HepG2 (cell line): Measurements from ENCODE around the gene SULT2B1. TPM values are rescaled to one million over a fixed set of nuclear protein-coding genes. Genes with fewer than 3 reads are reported as not detected.

Source experiments
- CSRNP1 ChIP-seq: sonication (generic); formaldehyde crosslinking; IDR thresholded peaks from 2 replicates; pipeline ENCODE4 v1.8.1; 2023; ENCODE audit warnings: mild to moderate bottlenecking, missing genetic modification reagents
- DPF2 ChIP-seq: sonication (generic); formaldehyde crosslinking; IDR thresholded peaks from 2 replicates; pipeline ENCODE4 v1.4.0; 2020; ENCODE audit warnings: mild to moderate bottlenecking, low read depth, missing genetic modification reagents, borderline replicate concordance
- HMGXB4 ChIP-seq, 2 experiments: sonication (generic) in 1 of 2; formaldehyde crosslinking in 1 of 2; IDR thresholded peaks; 2 replicates each; pipeline versions ENCODE4 v1.4.0 to v1.6.1; 2018 to 2020; ENCODE audit warnings: missing genetic modification reagents in 2 of 2, borderline replicate concordance in 1 of 2, low read depth in 1 of 2, mild to moderate bottlenecking in 1 of 2, missing biosample characterization in 1 of 2
- KMT2B ChIP-seq: IDR thresholded peaks from 2 replicates; pipeline ENCODE4 v1.6.1; 2016; ENCODE audit warnings: missing genetic modification reagents, missing compliant biosample characterization
- MTA1 ChIP-seq: sonication (generic); formaldehyde crosslinking; IDR thresholded peaks from 2 replicates; pipeline ENCODE4 v1.4.0; 2020; ENCODE audit warnings: missing genetic modification reagents, mild to moderate bottlenecking, borderline replicate concordance
- MZF1 ChIP-seq: sonication (generic); formaldehyde crosslinking; IDR thresholded peaks from 2 replicates; pipeline ENCODE4 v1.8.1; 2023; ENCODE audit warnings: mild to moderate bottlenecking, missing genetic modification reagents, borderline replicate concordance
- ZBTB7A ChIP-seq: sonication (generic); formaldehyde crosslinking; IDR thresholded peaks from 2 replicates; pipeline ENCODE4 v1.8.0; 2022; ENCODE audit warnings: mild to moderate bottlenecking, missing genetic modification reagents
- ZNF746 ChIP-seq: sonication (generic); formaldehyde crosslinking; IDR thresholded peaks from 2 replicates; pipeline ENCODE4 v1.8.0; 2022; ENCODE audit warnings: mild to moderate bottlenecking, missing genetic modification reagents
- ZNF772 ChIP-seq: sonication (generic); formaldehyde crosslinking; IDR thresholded peaks from 2 replicates; pipeline ENCODE4 v1.5.0; 2020; ENCODE audit warnings: mild to moderate bottlenecking, missing genetic modification reagents
- ZNF790 ChIP-seq: sonication (generic); formaldehyde crosslinking; IDR thresholded peaks from 2 replicates; pipeline ENCODE4 v1.8.0; 2022; ENCODE audit warnings: missing genetic modification reagents, mild to moderate bottlenecking, borderline replicate concordance
- ZNF850 ChIP-seq: sonication (generic); formaldehyde crosslinking; conservative IDR thresholded peaks from 2 replicates; pipeline ENCODE4 v1.9.0; 2021; ENCODE audit warnings: mild to moderate bottlenecking, missing genetic modification reagents
- ZNF878 ChIP-seq: sonication (generic); formaldehyde crosslinking; IDR thresholded peaks from 2 replicates; pipeline ENCODE4 v1.8.1; 2023; ENCODE audit warnings: mild to moderate bottlenecking, missing genetic modification reagents, moderate library complexity
- polyA plus RNA-seq, 8 experiments: library from polyadenylated mRNA; depleted of rRNA in 3 of 8; stranded (reverse) in 7 of 8; unstranded in 1 of 8; fragments of >200 nt; fragmentation: Illumina TruSeq in 4 of 8; extraction: Trizol in 4 of 8; gene quantifications; 2 replicates each; pipeline versions ENCODE4 v1.2.1 to v1.2.3, GENCODE V29; 2011 to 2016; ENCODE audit warnings: low read depth in 4 of 8, missing spikeins in 1 of 8, mixed read lengths in 1 of 8; ENCODE audit not compliant: insufficient read depth in 1 of 8
- total RNA-seq, 5 experiments: library from RNA; depleted of rRNA; stranded (reverse); fragments of >200 nt; fragmentation: Illumina TruSeq; extraction: Trizol; gene quantifications; 2 replicates each; pipeline ENCODE4 v1.2.3, GENCODE V29; 2016; ENCODE audit warnings: low read depth in 1 of 5
- TF ChIP-seq, protein P1 (sequence below): sonication (generic); formaldehyde crosslinking; conservative IDR thresholded peaks from 2 replicates; pipeline ENCODE4 v1.5.0; 2020; ENCODE audit warnings: missing genetic modification reagents
- TF ChIP-seq, protein P2 (sequence below): sonication (generic); formaldehyde crosslinking; IDR thresholded peaks from 2 replicates; pipeline ENCODE4 v1.5.0; 2020; ENCODE audit warnings: missing genetic modification reagents
- TF ChIP-seq, protein P3 (sequence below): IDR thresholded peaks from 2 replicates; pipeline ENCODE4 v1.6.1; 2016; ENCODE audit warnings: missing compliant biosample characterization, missing genetic modification reagents, borderline replicate concordance
- TF ChIP-seq, protein P4 (sequence below): conservative IDR thresholded peaks from 2 replicates; pipeline ENCODE4 v1.6.1; 2018; ENCODE audit warnings: missing genetic modification reagents

SULT2B1 gene
- total and polyA plus RNA-seq, 2 of the 13 experiments (the other 11 are each of a cell fraction or from before 2014, with no cell fraction given), result 0.13 TPM; not detected in 1

- TF ChIP-seq, protein P1, sequence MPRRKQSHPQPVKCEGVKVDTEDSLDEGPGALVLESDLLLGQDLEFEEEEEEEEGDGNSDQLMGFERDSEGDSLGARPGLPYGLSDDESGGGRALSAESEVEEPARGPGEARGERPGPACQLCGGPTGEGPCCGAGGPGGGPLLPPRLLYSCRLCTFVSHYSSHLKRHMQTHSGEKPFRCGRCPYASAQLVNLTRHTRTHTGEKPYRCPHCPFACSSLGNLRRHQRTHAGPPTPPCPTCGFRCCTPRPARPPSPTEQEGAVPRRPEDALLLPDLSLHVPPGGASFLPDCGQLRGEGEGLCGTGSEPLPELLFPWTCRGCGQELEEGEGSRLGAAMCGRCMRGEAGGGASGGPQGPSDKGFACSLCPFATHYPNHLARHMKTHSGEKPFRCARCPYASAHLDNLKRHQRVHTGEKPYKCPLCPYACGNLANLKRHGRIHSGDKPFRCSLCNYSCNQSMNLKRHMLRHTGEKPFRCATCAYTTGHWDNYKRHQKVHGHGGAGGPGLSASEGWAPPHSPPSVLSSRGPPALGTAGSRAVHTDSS (CRISPR knock-in tag), result no peak
- TF ChIP-seq ZNF746 (CRISPR knock-in tag) (no peak), KMT2B (CRISPR knock-in tag) (no peak), MZF1 (CRISPR knock-in tag) (0 out of 2 replicates have a peak, but pooled peaks have one; percentile 79), HMGXB4 (CRISPR knock-in tag; IDR thresholded peaks at IDR 0.05; ENCODE audit: borderline replicate concordance in 1 of 2, low read depth in 1 of 2) (peak in 1 of 2 experiments; percentile 36; a peak in 1 of 4 replicates), ZNF790 (no peak), ZBTB7A (CRISPR knock-in tag) (peak; percentile 94; the same call in 1 of the 2 replicates), CSRNP1 (CRISPR knock-in tag) (no peak), DPF2 (CRISPR knock-in tag) (no peak), MTA1 (CRISPR knock-in tag) (peak; percentile 75; the same call in 1 of the 2 replicates), ZNF878 (CRISPR knock-in tag) (no peak), ZNF850 (CRISPR knock-in tag) (no peak), ZNF772 (CRISPR knock-in tag) (no peak)
- TF ChIP-seq, protein P2, sequence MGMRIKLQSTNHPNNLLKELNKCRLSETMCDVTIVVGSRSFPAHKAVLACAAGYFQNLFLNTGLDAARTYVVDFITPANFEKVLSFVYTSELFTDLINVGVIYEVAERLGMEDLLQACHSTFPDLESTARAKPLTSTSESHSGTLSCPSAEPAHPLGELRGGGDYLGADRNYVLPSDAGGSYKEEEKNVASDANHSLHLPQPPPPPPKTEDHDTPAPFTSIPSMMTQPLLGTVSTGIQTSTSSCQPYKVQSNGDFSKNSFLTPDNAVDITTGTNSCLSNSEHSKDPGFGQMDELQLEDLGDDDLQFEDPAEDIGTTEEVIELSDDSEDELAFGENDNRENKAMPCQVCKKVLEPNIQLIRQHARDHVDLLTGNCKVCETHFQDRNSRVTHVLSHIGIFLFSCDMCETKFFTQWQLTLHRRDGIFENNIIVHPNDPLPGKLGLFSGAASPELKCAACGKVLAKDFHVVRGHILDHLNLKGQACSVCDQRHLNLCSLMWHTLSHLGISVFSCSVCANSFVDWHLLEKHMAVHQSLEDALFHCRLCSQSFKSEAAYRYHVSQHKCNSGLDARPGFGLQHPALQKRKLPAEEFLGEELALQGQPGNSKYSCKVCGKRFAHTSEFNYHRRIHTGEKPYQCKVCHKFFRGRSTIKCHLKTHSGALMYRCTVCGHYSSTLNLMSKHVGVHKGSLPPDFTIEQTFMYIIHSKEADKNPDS, result no peak
- TF ChIP-seq, protein P3, sequence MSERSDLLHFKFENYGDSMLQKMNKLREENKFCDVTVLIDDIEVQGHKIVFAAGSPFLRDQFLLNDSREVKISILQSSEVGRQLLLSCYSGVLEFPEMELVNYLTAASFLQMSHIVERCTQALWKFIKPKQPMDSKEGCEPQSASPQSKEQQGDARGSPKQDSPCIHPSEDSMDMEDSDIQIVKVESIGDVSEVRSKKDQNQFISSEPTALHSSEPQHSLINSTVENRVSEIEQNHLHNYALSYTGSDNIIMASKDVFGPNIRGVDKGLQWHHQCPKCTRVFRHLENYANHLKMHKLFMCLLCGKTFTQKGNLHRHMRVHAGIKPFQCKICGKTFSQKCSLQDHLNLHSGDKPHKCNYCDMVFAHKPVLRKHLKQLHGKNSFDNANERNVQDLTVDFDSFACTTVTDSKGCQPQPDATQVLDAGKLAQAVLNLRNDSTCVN (CRISPR knock-in tag), result no peak
- TF ChIP-seq, protein P4, sequence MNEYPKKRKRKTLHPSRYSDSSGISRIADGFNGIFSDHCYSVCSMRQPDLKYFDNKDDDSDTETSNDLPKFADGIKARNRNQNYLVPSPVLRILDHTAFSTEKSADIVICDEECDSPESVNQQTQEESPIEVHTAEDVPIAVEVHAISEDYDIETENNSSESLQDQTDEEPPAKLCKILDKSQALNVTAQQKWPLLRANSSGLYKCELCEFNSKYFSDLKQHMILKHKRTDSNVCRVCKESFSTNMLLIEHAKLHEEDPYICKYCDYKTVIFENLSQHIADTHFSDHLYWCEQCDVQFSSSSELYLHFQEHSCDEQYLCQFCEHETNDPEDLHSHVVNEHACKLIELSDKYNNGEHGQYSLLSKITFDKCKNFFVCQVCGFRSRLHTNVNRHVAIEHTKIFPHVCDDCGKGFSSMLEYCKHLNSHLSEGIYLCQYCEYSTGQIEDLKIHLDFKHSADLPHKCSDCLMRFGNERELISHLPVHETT, result no peak
Measured at GRCh38 chr19:48513289-48514122, 38.5 kb upstream of the SULT2B1 start (continued).
